ENCODE data around the gene ITPKC. TPM values are rescaled to one million over a fixed set of nuclear protein-coding genes. Genes with fewer than 3 reads are reported as not detected.

Gene ITPKC
- total and polyA plus RNA-seq, 2 of the 13 experiments (the other 11 are each of a cell fraction or from before 2014, with no cell fraction given), result 6.9 to 11.2 TPM

- TF ChIP-seq PBX3 (CRISPR knock-in tag; IDR thresholded peaks at IDR 0.05; ENCODE audit: borderline replicate concordance) (0 out of 2 replicates have a peak, but pooled peaks have one; percentile 19), NRL (CRISPR knock-in tag; IDR thresholded peaks at IDR 0.05; ENCODE audit: borderline replicate concordance) (no peak), HMG20A (CRISPR knock-in tag; IDR thresholded peaks at IDR 0.05; ENCODE audit: borderline replicate concordance) (no peak), ZNF33B (CRISPR knock-in tag; IDR thresholded peaks at IDR 0.05) (no peak), TRIM24 (CRISPR knock-in tag; IDR thresholded peaks at IDR 0.05) (no peak), SATB2 (CRISPR knock-in tag; IDR thresholded peaks at IDR 0.05) (no peak), ZNF883 (CRISPR knock-in tag; IDR thresholded peaks at IDR 0.05; ENCODE audit: not compliant biosample characterization) (no peak), ZNF557 (CRISPR knock-in tag; IDR thresholded peaks at IDR 0.05) (no peak), RARA (CRISPR knock-in tag; IDR thresholded peaks at IDR 0.05) (0 out of 2 replicates have a peak, but pooled peaks have one; percentile 4), MEIS1 (CRISPR knock-in tag; IDR thresholded peaks at IDR 0.05; ENCODE audit: borderline replicate concordance) (no peak), ZNF329 (CRISPR knock-in tag; IDR thresholded peaks at IDR 0.05; ENCODE audit: low read depth) (no peak), SSRP1 (CRISPR knock-in tag; IDR thresholded peaks at IDR 0.05) (no peak), HIVEP1 (CRISPR knock-in tag; IDR thresholded peaks at IDR 0.05) (peak; percentile 13; the same call in 1 of the 2 replicates), ZNF138 (CRISPR knock-in tag; IDR thresholded peaks at IDR 0.05; ENCODE audit: low read depth) (peak; percentile 33; the same call in 1 of the 2 replicates), ZNF317 (CRISPR knock-in tag; IDR thresholded peaks at IDR 0.05) (peak; percentile 53; the same call in 1 of the 2 replicates), ZNF724P (CRISPR knock-in tag; IDR thresholded peaks at IDR 0.05; ENCODE audit: borderline replicate concordance) (0 out of 2 replicates have a peak, but pooled peaks have one; percentile 2), ELF3 (CRISPR knock-in tag; IDR thresholded peaks at IDR 0.05) (no peak), BCLAF1 (IDR thresholded peaks at IDR 0.05) (no peak), SCMH1 (CRISPR knock-in tag; IDR thresholded peaks at IDR 0.05; ENCODE audit: borderline replicate concordance) (no peak), BCL3 (CRISPR knock-in tag; IDR thresholded peaks at IDR 0.05) (no peak)
- TF ChIP-seq, protein P1, sequence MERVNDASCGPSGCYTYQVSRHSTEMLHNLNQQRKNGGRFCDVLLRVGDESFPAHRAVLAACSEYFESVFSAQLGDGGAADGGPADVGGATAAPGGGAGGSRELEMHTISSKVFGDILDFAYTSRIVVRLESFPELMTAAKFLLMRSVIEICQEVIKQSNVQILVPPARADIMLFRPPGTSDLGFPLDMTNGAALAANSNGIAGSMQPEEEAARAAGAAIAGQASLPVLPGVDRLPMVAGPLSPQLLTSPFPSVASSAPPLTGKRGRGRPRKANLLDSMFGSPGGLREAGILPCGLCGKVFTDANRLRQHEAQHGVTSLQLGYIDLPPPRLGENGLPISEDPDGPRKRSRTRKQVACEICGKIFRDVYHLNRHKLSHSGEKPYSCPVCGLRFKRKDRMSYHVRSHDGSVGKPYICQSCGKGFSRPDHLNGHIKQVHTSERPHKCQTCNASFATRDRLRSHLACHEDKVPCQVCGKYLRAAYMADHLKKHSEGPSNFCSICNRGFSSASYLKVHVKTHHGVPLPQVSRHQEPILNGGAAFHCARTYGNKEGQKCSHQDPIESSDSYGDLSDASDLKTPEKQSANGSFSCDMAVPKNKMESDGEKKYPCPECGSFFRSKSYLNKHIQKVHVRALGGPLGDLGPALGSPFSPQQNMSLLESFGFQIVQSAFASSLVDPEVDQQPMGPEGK (CRISPR knock-in tag; IDR thresholded peaks at IDR 0.05), result no peak; the same call in 1 of the 2 replicates
Measured at GRCh38 chr19:40750874-40751537, 34.1 kb downstream of the ITPKC start, which contains the start of gene SNRPA (continued).

Measured in HepG2 (cell line).